Mesothelial cell of epicardium (in vitro differentiated cells): Measurements from ENCODE around the gene PLCXD1. TPM values are rescaled to one million over a fixed set of nuclear protein-coding genes. Genes with fewer than 3 reads are reported as not detected.
"Not testable (repeated sequence)": the region's sequence is repeated elsewhere in the genome, so short reads cannot be mapped to it uniquely, and the experiment has no call there.

ENCODE experiments used
- DNase-seq, 2 experiments: peaks; one replicate each; pipeline ENCODE4 v3.0.0; 2021; ENCODE audit warnings: low spot score in 2 of 2; ENCODE audit not compliant: unreplicated experiment in 2 of 2
- H3K27ac Mint-ChIP-seq: 2 replicates; pipeline ENCODE4 v1.8.0; 2021; ENCODE audit warnings: mixed read lengths
- H3K27me3 Mint-ChIP-seq: 2 replicates; pipeline ENCODE4 v1.8.0; 2021; ENCODE audit warnings: low read depth, mixed read lengths
- H3K36me3 Mint-ChIP-seq: 2 replicates; pipeline ENCODE4 v1.8.0; 2021; ENCODE audit warnings: mixed read lengths
- H3K4me1 Mint-ChIP-seq: 2 replicates; pipeline ENCODE4 v1.8.0; 2021; ENCODE audit warnings: mixed read lengths
- H3K4me3 Mint-ChIP-seq: 2 replicates; pipeline ENCODE4 v1.8.0; 2021; ENCODE audit warnings: mild to moderate bottlenecking, moderate library complexity, mixed read lengths
- H3K9me3 Mint-ChIP-seq: 2 replicates; pipeline ENCODE4 v1.8.0; 2021; ENCODE audit warnings: mixed read lengths
- total RNA-seq: library from RNA; stranded (reverse); gene quantifications from 3 replicates; pipeline ENCODE4 v1.2.1, GENCODE V29; 2021
- TF ChIP-seq, protein P1 (sequence below): fragments of 200-600 bp; sonication (generic); IDR thresholded peaks from one replicate; pipeline ENCODE4 v1.5.0; 2021; ENCODE audit warnings: antibody characterized with exemption; ENCODE audit not compliant: unreplicated experiment

PLCXD1 gene
- total RNA-seq, 1 donor from 2014 or later: 35.0 TPM

GRCh38 chrX:350534-351323 lies 69.5 kb downstream of the PLCXD1 start:
- TF ChIP-seq, protein P1, sequence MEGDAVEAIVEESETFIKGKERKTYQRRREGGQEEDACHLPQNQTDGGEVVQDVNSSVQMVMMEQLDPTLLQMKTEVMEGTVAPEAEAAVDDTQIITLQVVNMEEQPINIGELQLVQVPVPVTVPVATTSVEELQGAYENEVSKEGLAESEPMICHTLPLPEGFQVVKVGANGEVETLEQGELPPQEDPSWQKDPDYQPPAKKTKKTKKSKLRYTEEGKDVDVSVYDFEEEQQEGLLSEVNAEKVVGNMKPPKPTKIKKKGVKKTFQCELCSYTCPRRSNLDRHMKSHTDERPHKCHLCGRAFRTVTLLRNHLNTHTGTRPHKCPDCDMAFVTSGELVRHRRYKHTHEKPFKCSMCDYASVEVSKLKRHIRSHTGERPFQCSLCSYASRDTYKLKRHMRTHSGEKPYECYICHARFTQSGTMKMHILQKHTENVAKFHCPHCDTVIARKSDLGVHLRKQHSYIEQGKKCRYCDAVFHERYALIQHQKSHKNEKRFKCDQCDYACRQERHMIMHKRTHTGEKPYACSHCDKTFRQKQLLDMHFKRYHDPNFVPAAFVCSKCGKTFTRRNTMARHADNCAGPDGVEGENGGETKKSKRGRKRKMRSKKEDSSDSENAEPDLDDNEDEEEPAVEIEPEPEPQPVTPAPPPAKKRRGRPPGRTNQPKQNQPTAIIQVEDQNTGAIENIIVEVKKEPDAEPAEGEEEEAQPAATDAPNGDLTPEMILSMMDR: no peak
- Mint-ChIP-seq H3K27me3 (no peaks in the 10 kb centered on the region), H3K4me1 (peaks cover 4% of the 10 kb centered on the region), H3K27ac (no peak overlapping the region), H3K36me3 (peaks cover 24% of the 10 kb centered on the region), H3K9me3 (no peaks in the 10 kb centered on the region), H3K4me3 (no peak overlapping the region)
- DNase-seq: no peak

GRCh38 chrX:351324-351641 lies 70.1 kb downstream of the PLCXD1 start:
- peaks cover 24% of the 10 kb centered on the region for H3K36me3 Mint-ChIP-seq
- not testable (repeated sequence) for H3K27ac Mint-ChIP-seq, H3K9me3 Mint-ChIP-seq, H3K4me3 Mint-ChIP-seq, H3K27me3 Mint-ChIP-seq, DNase-seq, H3K4me1 Mint-ChIP-seq

- Mint-ChIP-seq H3K36me3 (peaks cover 24% of the 10 kb centered on the region), H3K27me3 (no peaks in the 10 kb centered on the region), H3K9me3 (no peaks in the 10 kb centered on the region), H3K4me3 (no peak overlapping the region), H3K4me1 (peaks cover 4% of the 10 kb centered on the region), H3K27ac (no peak overlapping the region)
- TF ChIP-seq, protein P1: no peak
- peak in 1 of 2 experiments; percentile 5 for DNase-seq
Measured at GRCh38 chrX:351736-352135, 70.6 kb downstream of the PLCXD1 start.

GRCh38 chrX:352181-352580 lies 71.0 kb downstream of the PLCXD1 start:
- H3K4me1 Mint-ChIP-seq: peaks cover 6% of the 10 kb centered on the region
- TF ChIP-seq, protein P1: no peak
- H3K36me3 Mint-ChIP-seq: peaks cover 21% of the 10 kb centered on the region
- peak in 1 of 2 experiments; percentile 16 for DNase-seq
- H3K4me3 Mint-ChIP-seq: no peak overlapping the region
- H3K27me3 Mint-ChIP-seq: no peaks in the 10 kb centered on the region
- no peaks in the 10 kb centered on the region for H3K9me3 Mint-ChIP-seq
- H3K27ac Mint-ChIP-seq: no peak overlapping the region

- TF ChIP-seq, protein P1: no peak
- Mint-ChIP-seq H3K27me3 (no peaks in the 10 kb centered on the region), H3K4me1 (peaks cover 6% of the 10 kb centered on the region), H3K27ac (no peak overlapping the region), H3K4me3 (no peak overlapping the region), H3K36me3 (peaks cover 26% of the 10 kb centered on the region), H3K9me3 (no peaks in the 10 kb centered on the region)
- DNase-seq: peak in 1 of 2 experiments; percentile 17
Measured at GRCh38 chrX:352582-353314, 71.6 kb downstream of the PLCXD1 start.

Other genes starting within 250 kb of the PLCXD1 start
- gene GTPBP6, start 37.4 kb downstream of the PLCXD1 start, total RNA-seq: 65.6 to 67.1 TPM (median 66.7 TPM) in 3 replicates
- 63.0 to 65.5 TPM (median 65.2 TPM) in 3 replicates for gene PPP2R3B, start 105.5 kb downstream of the PLCXD1 start, total RNA-seq